Heart left ventricle (tissue), 13 donors: ENCODE data around the gene C11orf16.

ENCODE experiments used
- CTCF ChIP-seq, 12 donors: fragments of 200-600 bp; sonication (generic) in 4 of 12; IDR thresholded peaks; one replicate each; pipeline versions ENCODE4 v1.5.0 to v1.8.0; 2018 to 2022; ENCODE audit warnings: antibody characterized with exemption in 12 of 12, mild to moderate bottlenecking in 5 of 12
- POLR2A ChIP-seq, 2 donors: fragments of 450-650 bp; IDR thresholded peaks; one replicate each; pipeline ENCODE4 v1.6.1; 2017; ENCODE audit warnings: antibody characterized with exemption in 2 of 2, mild to moderate bottlenecking in 2 of 2, moderate library complexity in 2 of 2
- donor health status: ischemic (EF 13 %, LVEDD 7.1; RV severe dilation, severe dysfunction).
- donor health status: DM: no; HTN: yes; CAD: no.
- donor health status: DM: no; HTN: no; CAD: no.
- donor health status: ischemic (EF 25% LVEDD 6.9; RV normal size, moderate dysfunction).
- donor health status: ischemic (EF 25% LVEDD 5.7; RV mildly dilated, moderate dysfunction).
- donor health status: ischemic (EF 35%, LVEDD 5.7; RV mildly dilated, moderate dysfunction).
- donor health status: nonischemic (EF 11% LVEDD 7.7; RV severe dilation, severe dysfunction).
- donor health status: DM: yes; HTN: yes; CAD: no.
- donor health status: PGD.
- donor health status: ischemic (EF 29% LVEDD 5.4; RV normal size, mild dysfunction).
- donor health status: nonischemic (EF 23%, LVEDD 6.1; RV moderate dilation, normal function).

GRCh38 chr11:8871962-8872361 is 60.8 kb downstream of the C11orf16 start:
- TF ChIP-seq CTCF (IDR thresholded peaks at IDR 0.05) = no peak
- no peak for TF ChIP-seq POLR2A (IDR thresholded peaks at IDR 0.05)
